SK-N-SH treated with all-trans-retinoic acid at 6 μM for 48 hours (cell line): ENCODE measurements around the gene FKBP3.
"Not testable (repeated sequence)": the region's sequence is repeated elsewhere in the genome, so short reads cannot be mapped to it uniquely, and the experiment has no call there.

Experiments used
- ATAC-seq: fragments of 200-7000 bp; cut with Tn5 transposase; 3 replicates; pipeline ENCODE4 v1.9.1; 2020; ENCODE audit warnings: mild to moderate bottlenecking, moderate library complexity
- ARNTL ChIP-seq: fragments of 450-650 bp; formaldehyde crosslinking; IDR thresholded peaks from 2 replicates; pipeline ENCODE4 v1.5.0; 2020; ENCODE audit warnings: low read depth, mild to moderate bottlenecking, moderate library complexity, borderline replicate concordance
- CSDC2 ChIP-seq: fragments of 250-450 bp; sonication (Bioruptor Pico); IDR thresholded peaks from 2 replicates; pipeline ENCODE4 v1.5.0; 2020; ENCODE audit warnings: mild to moderate bottlenecking, moderate library complexity
- ESRRG ChIP-seq: fragments of 250-450 bp; sonication (Bioruptor Pico); IDR thresholded peaks from 2 replicates; pipeline ENCODE4 v1.6.1; 2021; ENCODE audit warnings: mild to moderate bottlenecking
- GLIS3 ChIP-seq: fragments of 250-450 bp; sonication (Bioruptor Pico); IDR thresholded peaks from 2 replicates; pipeline ENCODE4 v1.5.0; 2020; ENCODE audit warnings: mild to moderate bottlenecking, moderate library complexity
- ISL1 ChIP-seq: fragments of 250-450 bp; sonication (Bioruptor Pico); IDR thresholded peaks from 2 replicates; pipeline ENCODE4 v2.1.2; 2022; ENCODE audit warnings: mild to moderate bottlenecking, moderate library complexity
- OSR1 ChIP-seq: fragments of 250-450 bp; sonication (Bioruptor Pico); IDR thresholded peaks from 2 replicates; pipeline ENCODE4 v1.8.0; 2022; ENCODE audit warnings: moderate library complexity, mild to moderate bottlenecking, inconsistent platforms
- PPARA ChIP-seq: fragments of 250-450 bp; sonication (Bioruptor Pico); IDR thresholded peaks from 2 replicates; pipeline ENCODE4 v1.5.0; 2020; ENCODE audit warnings: mild to moderate bottlenecking, borderline replicate concordance
- TCF4 ChIP-seq: fragments of 250-450 bp; sonication (Bioruptor Pico); IDR thresholded peaks from 2 replicates; pipeline ENCODE4 v1.8.0; 2021; ENCODE audit warnings: mild to moderate bottlenecking, moderate library complexity, borderline replicate concordance
- TOX ChIP-seq: fragments of 250-450 bp; sonication (Bioruptor Pico); IDR thresholded peaks from 2 replicates; pipeline ENCODE4 v1.8.0; 2021; ENCODE audit warnings: mild to moderate bottlenecking, moderate library complexity, borderline replicate concordance
- ZC3H10 ChIP-seq: fragments of 250-450 bp; sonication (Bioruptor Pico); IDR thresholded peaks from 2 replicates; pipeline ENCODE4 v1.5.1; 2021; ENCODE audit warnings: mild to moderate bottlenecking, moderate library complexity
- ZFP3 ChIP-seq: fragments of 250-450 bp; sonication (Bioruptor Pico); IDR thresholded peaks from 2 replicates; pipeline ENCODE4 v1.5.0; 2020; ENCODE audit warnings: mild to moderate bottlenecking, moderate library complexity
- ZFP30 ChIP-seq: fragments of 450-650 bp; formaldehyde crosslinking; IDR thresholded peaks from 2 replicates; pipeline ENCODE4 v1.5.0; 2022; ENCODE audit warnings: mild to moderate bottlenecking, moderate library complexity
- ZNF565 ChIP-seq: fragments of 450-650 bp; formaldehyde crosslinking; conservative IDR thresholded peaks from 2 replicates; pipeline ENCODE4 v1.5.0; 2020; ENCODE audit warnings: low read depth, mild to moderate bottlenecking, moderate library complexity
- ZNF70 ChIP-seq: fragments of 450-650 bp; formaldehyde crosslinking; IDR thresholded peaks from 2 replicates; pipeline ENCODE4 v1.5.0; 2020; ENCODE audit warnings: mild to moderate bottlenecking, moderate library complexity
- ZNF8 ChIP-seq: fragments of 450-650 bp; formaldehyde crosslinking; IDR thresholded peaks from 2 replicates; pipeline ENCODE4 v1.5.0; 2020; ENCODE audit warnings: mild to moderate bottlenecking, moderate library complexity
- TF ChIP-seq, protein P1 (sequence below): fragments of 250-450 bp; sonication (Bioruptor Pico); IDR thresholded peaks from 2 replicates; pipeline ENCODE4 v1.8.0; 2020; ENCODE audit warnings: mild to moderate bottlenecking, moderate library complexity, borderline replicate concordance
- TF ChIP-seq, protein P2 (sequence below): fragments of 250-450 bp; sonication (Bioruptor Pico); IDR thresholded peaks from 2 replicates; pipeline ENCODE4 v1.5.1; 2021; ENCODE audit warnings: mild to moderate bottlenecking, moderate library complexity
- TF ChIP-seq, protein P3 (sequence below): fragments of 250-450 bp; sonication (Bioruptor Pico); IDR thresholded peaks from 2 replicates; pipeline ENCODE4 v1.5.1; 2020; ENCODE audit warnings: low read depth, mild to moderate bottlenecking, moderate library complexity
- TF ChIP-seq, protein P4 (sequence below): fragments of 250-450 bp; sonication (Bioruptor Pico); IDR thresholded peaks from 2 replicates; pipeline ENCODE4 v1.5.0; 2020; ENCODE audit warnings: mild to moderate bottlenecking, moderate library complexity
- TF ChIP-seq, protein P5 (sequence below): fragments of 250-450 bp; sonication (Bioruptor Pico); IDR thresholded peaks from 2 replicates; pipeline ENCODE4 v1.8.0; 2021; ENCODE audit warnings: low read depth, mild to moderate bottlenecking, moderate library complexity, borderline replicate concordance

Gene FKBP3

DNA sequence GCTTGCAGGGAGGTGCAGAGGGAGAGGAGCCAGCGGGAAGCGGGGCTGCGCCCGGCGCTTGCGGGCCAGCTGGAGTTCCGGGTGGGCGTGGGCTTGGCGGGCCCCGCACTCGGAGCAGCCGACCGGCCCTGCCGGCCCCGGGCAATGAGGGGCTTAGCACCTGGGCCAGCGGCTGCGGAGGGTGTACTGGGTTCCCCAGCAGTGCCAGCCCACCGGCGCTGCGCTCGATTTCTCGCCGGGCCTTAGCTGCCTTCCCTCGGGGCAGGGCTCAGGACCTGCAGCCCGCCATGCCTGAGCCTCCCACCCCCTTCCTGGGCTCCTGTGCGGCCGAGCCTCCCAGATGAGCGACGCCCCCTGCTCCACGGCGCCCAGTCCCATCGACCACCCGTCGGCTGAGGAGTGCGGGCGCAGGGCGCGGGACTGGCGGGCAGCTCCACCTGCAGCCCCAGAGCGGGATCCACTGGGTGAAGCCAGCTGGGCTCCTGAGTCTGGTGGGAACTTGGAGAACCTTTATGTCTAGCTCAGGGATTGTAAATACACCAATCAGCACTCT is 53.8 kb downstream of the FKBP3 start:
- not testable (repeated sequence) for ATAC-seq

DNA sequence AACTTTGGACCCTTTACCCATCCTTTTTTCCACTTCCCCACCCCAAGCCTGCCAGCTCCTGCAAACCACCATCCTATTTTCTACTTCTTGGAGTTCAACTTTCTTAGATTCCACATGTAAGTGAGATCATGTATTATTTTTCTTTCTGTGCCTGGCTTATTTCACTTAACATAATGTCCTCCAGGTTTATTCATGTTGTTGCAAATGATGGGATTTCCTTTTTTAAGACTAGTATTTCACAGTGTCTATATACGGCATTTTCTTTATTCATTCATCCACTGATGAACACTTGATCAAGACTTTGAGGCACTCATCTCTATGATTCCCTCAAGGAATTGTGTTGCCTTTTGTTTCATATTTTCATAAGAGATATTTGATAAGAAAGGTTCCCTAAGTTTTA is 56.0 kb downstream of the FKBP3 start:
- TF ChIP-seq OSR1 (CRISPR knock-in tag): no peak
- no peak for TF ChIP-seq PPARA (CRISPR knock-in tag)
- no peak for TF ChIP-seq ZFP30 (CRISPR knock-in tag)
- no peak for TF ChIP-seq ZC3H10 (CRISPR knock-in tag)
- TF ChIP-seq, protein P1, sequence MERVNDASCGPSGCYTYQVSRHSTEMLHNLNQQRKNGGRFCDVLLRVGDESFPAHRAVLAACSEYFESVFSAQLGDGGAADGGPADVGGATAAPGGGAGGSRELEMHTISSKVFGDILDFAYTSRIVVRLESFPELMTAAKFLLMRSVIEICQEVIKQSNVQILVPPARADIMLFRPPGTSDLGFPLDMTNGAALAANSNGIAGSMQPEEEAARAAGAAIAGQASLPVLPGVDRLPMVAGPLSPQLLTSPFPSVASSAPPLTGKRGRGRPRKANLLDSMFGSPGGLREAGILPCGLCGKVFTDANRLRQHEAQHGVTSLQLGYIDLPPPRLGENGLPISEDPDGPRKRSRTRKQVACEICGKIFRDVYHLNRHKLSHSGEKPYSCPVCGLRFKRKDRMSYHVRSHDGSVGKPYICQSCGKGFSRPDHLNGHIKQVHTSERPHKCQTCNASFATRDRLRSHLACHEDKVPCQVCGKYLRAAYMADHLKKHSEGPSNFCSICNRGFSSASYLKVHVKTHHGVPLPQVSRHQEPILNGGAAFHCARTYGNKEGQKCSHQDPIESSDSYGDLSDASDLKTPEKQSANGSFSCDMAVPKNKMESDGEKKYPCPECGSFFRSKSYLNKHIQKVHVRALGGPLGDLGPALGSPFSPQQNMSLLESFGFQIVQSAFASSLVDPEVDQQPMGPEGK (CRISPR knock-in tag): no peak
- TF ChIP-seq ESRRG (CRISPR knock-in tag): no peak
- TF ChIP-seq, protein P2, sequence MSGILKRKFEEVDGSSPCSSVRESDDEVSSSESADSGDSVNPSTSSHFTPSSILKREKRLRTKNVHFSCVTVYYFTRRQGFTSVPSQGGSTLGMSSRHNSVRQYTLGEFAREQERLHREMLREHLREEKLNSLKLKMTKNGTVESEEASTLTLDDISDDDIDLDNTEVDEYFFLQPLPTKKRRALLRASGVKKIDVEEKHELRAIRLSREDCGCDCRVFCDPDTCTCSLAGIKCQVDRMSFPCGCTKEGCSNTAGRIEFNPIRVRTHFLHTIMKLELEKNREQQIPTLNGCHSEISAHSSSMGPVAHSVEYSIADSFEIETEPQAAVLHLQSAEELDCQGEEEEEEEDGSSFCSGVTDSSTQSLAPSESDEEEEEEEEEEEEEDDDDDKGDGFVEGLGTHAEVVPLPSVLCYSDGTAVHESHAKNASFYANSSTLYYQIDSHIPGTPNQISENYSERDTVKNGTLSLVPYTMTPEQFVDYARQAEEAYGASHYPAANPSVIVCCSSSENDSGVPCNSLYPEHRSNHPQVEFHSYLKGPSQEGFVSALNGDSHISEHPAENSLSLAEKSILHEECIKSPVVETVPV (CRISPR knock-in tag): no peak
- TF ChIP-seq ZNF70 (CRISPR knock-in tag): no peak
- no peak for TF ChIP-seq ARNTL (CRISPR knock-in tag)
- no peak for TF ChIP-seq TCF4 (CRISPR knock-in tag)
- TF ChIP-seq, protein P3, sequence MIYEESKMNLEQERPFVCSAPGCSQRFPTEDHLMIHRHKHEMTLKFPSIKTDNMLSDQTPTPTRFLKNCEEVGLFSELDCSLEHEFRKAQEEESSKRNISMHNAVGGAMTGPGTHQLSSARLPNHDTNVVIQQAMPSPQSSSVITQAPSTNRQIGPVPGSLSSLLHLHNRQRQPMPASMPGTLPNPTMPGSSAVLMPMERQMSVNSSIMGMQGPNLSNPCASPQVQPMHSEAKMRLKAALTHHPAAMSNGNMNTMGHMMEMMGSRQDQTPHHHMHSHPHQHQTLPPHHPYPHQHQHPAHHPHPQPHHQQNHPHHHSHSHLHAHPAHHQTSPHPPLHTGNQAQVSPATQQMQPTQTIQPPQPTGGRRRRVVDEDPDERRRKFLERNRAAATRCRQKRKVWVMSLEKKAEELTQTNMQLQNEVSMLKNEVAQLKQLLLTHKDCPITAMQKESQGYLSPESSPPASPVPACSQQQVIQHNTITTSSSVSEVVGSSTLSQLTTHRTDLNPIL (CRISPR knock-in tag): no peak
- no peak for TF ChIP-seq ZFP3 (CRISPR knock-in tag)
- TF ChIP-seq ISL1 (CRISPR knock-in tag): no peak
- TF ChIP-seq TOX (CRISPR knock-in tag): no peak
- TF ChIP-seq CSDC2 (CRISPR knock-in tag): no peak
- TF ChIP-seq GLIS3 (CRISPR knock-in tag): no peak
- TF ChIP-seq ZNF565: no peak
- TF ChIP-seq, protein P4, sequence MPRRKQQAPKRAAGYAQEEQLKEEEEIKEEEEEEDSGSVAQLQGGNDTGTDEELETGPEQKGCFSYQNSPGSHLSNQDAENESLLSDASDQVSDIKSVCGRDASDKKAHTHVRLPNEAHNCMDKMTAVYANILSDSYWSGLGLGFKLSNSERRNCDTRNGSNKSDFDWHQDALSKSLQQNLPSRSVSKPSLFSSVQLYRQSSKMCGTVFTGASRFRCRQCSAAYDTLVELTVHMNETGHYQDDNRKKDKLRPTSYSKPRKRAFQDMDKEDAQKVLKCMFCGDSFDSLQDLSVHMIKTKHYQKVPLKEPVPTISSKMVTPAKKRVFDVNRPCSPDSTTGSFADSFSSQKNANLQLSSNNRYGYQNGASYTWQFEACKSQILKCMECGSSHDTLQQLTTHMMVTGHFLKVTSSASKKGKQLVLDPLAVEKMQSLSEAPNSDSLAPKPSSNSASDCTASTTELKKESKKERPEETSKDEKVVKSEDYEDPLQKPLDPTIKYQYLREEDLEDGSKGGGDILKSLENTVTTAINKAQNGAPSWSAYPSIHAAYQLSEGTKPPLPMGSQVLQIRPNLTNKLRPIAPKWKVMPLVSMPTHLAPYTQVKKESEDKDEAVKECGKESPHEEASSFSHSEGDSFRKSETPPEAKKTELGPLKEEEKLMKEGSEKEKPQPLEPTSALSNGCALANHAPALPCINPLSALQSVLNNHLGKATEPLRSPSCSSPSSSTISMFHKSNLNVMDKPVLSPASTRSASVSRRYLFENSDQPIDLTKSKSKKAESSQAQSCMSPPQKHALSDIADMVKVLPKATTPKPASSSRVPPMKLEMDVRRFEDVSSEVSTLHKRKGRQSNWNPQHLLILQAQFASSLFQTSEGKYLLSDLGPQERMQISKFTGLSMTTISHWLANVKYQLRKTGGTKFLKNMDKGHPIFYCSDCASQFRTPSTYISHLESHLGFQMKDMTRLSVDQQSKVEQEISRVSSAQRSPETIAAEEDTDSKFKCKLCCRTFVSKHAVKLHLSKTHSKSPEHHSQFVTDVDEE (CRISPR knock-in tag): no peak
- TF ChIP-seq ZNF8 (CRISPR knock-in tag): no peak
- no peak for ATAC-seq

DNA sequence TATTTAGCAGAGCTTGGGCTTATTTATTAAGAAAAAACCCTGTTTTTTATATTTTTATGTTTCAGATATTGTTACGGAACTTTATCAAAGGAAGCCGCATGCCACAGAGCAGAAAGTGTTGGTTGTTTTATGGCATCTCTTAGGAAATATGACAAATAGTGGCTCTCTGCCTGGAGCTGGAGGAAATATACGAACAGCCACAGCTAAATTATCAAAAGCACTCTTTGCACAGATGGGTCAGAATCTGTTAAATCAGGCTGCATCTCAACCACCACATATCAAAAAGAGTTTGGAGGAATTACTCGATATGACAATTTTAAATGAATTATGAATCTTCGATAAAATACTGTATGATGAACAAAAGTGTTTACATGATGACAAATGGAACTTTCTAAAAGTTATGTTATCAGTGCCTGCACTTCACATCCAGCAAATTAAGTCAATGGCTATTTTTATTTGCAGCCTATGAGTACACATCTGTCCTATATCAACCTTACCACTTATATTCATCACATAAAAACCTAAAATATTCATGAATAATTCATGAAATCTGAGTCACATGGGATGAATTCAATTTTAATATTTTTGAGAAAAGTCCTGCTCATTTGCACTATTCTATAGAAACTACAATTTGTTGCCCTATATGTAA is 60.9 kb downstream of the FKBP3 start:
- TF ChIP-seq ZNF565 (no peak), CSDC2 (CRISPR knock-in tag) (no peak), OSR1 (CRISPR knock-in tag) (no peak), GLIS3 (CRISPR knock-in tag) (no peak), TCF4 (CRISPR knock-in tag) (no peak), ZFP3 (CRISPR knock-in tag) (no peak), ZC3H10 (CRISPR knock-in tag) (no peak), PPARA (CRISPR knock-in tag) (no peak), ARNTL (CRISPR knock-in tag) (no peak)
- TF ChIP-seq, protein P3 (CRISPR knock-in tag): no peak
- TF ChIP-seq, protein P4 (CRISPR knock-in tag): no peak
- TF ChIP-seq, protein P5, sequence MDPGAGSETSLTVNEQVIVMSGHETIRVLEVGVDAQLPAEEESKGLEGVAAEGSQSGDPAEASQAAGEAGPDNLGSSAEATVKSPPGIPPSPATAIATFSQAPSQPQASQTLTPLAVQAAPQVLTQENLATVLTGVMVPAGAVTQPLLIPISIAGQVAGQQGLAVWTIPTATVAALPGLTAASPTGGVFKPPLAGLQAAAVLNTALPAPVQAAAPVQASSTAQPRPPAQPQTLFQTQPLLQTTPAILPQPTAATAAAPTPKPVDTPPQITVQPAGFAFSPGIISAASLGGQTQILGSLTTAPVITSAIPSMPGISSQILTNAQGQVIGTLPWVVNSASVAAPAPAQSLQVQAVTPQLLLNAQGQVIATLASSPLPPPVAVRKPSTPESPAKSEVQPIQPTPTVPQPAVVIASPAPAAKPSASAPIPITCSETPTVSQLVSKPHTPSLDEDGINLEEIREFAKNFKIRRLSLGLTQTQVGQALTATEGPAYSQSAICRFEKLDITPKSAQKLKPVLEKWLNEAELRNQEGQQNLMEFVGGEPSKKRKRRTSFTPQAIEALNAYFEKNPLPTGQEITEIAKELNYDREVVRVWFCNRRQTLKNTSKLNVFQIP (CRISPR knock-in tag): no peak
- ATAC-seq: no peak
